K562 (cell line): ENCODE data around the gene DNAAF6.

Experiments
- CREB1 ChIP-seq, 2 experiments: sonication (generic) in 1 of 2; formaldehyde crosslinking in 1 of 2; IDR thresholded peaks; 2 replicates each; pipeline versions ENCODE4 v1.6.1 to v1.8.0; 2012 to 2022; ENCODE audit warnings: inconsistent platforms in 1 of 2, mild to moderate bottlenecking in 1 of 2, missing genetic modification reagents in 1 of 2, moderate library complexity in 1 of 2
- POLR2AphosphoS5 ChIP-seq: IDR thresholded peaks from 2 replicates; pipeline ENCODE4 v1.6.1; 2011; ENCODE audit warnings: mild to moderate bottlenecking, low read depth, low read length, moderate library complexity; ENCODE audit not compliant: control insufficient read depth, insufficient read depth
- SMARCC2 ChIP-seq: fragments of 450-650 bp; IDR thresholded peaks from 2 replicates; pipeline ENCODE4 v1.6.1; 2017; ENCODE audit warnings: antibody characterized with exemption, moderate library complexity, mild to moderate bottlenecking, low read depth
- ZFX ChIP-seq: sonication (generic); formaldehyde crosslinking; IDR thresholded peaks from 2 replicates; pipeline ENCODE4 v1.8.0; 2022; ENCODE audit warnings: mild to moderate bottlenecking, missing genetic modification reagents, moderate library complexity
- TF ChIP-seq, protein P1 (sequence below), 3 experiments: IDR thresholded peaks in 2 of 3; conservative IDR thresholded peaks in 1 of 3; 2 replicates each; pipeline ENCODE4 v1.5.1; 2011 to 2012; ENCODE audit warnings: low read length in 3 of 3, mild to moderate bottlenecking in 3 of 3, control low read depth in 2 of 3, improper control_type of control experiment in 1 of 3, inconsistent platforms in 1 of 3, low read depth in 1 of 3, mixed read lengths in 1 of 3, moderate library complexity in 1 of 3; ENCODE audit not compliant: insufficient read depth in 2 of 3

- TF ChIP-seq POLR2AphosphoS5 (no peak), SMARCC2 (no peak), ZFX (no peak), CREB1 (IDR thresholded peaks at IDR 0.05) (no peak), CREB1 (CRISPR knock-in tag; IDR thresholded peaks at IDR 0.05) (no peak)
- TF ChIP-seq, protein P1, sequence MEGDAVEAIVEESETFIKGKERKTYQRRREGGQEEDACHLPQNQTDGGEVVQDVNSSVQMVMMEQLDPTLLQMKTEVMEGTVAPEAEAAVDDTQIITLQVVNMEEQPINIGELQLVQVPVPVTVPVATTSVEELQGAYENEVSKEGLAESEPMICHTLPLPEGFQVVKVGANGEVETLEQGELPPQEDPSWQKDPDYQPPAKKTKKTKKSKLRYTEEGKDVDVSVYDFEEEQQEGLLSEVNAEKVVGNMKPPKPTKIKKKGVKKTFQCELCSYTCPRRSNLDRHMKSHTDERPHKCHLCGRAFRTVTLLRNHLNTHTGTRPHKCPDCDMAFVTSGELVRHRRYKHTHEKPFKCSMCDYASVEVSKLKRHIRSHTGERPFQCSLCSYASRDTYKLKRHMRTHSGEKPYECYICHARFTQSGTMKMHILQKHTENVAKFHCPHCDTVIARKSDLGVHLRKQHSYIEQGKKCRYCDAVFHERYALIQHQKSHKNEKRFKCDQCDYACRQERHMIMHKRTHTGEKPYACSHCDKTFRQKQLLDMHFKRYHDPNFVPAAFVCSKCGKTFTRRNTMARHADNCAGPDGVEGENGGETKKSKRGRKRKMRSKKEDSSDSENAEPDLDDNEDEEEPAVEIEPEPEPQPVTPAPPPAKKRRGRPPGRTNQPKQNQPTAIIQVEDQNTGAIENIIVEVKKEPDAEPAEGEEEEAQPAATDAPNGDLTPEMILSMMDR (IDR thresholded peaks at IDR 0.05 in 2 of 3, conservative IDR thresholded peaks at IDR 0.05 in 1 of 3; ENCODE audit: insufficient read depth in 2 of 3, low read depth in 1 of 3, low read length in 3 of 3): no peak
These were observed 1.5 kb downstream of the DNAAF6 start for GRCh38 chrX:107207943-107208342.
